HG02885 (cell line): ENCODE measurements around the gene MEF2D.
A peak's percentile ranks its signal among the peaks of the same experiment; 100 is the strongest.

Experiments used
- ATAC-seq: cut with Tn5 transposase; IDR thresholded peaks from one replicate; pipeline ENCODE4 v1.9.1; 2021; ENCODE audit warnings: mild to moderate bottlenecking; ENCODE audit not compliant: unreplicated experiment, poor library complexity

Gene MEF2D

DNA sequence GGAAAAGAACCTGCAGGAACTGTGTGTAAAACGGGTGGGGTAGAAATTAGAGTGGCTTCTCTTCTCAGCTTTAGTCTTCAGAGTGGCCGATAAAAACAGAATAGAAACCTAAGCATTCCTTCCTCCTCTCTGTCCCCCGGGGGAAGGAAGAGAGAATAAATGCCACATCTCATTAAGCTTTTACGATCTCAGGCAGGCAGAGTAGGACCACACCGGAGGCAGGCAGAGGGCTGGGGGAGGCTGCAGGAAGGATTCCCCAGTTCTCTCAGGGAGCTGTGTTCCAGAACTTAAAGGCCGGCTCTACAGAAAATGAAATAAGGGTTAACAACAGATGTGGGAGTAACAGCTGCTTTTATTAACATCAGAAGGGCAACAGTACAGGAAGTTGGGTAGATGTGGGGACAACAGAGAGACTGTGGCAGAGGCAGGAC, 24.5 kb upstream of the MEF2D start:
- ATAC-seq: no peak

DNA sequence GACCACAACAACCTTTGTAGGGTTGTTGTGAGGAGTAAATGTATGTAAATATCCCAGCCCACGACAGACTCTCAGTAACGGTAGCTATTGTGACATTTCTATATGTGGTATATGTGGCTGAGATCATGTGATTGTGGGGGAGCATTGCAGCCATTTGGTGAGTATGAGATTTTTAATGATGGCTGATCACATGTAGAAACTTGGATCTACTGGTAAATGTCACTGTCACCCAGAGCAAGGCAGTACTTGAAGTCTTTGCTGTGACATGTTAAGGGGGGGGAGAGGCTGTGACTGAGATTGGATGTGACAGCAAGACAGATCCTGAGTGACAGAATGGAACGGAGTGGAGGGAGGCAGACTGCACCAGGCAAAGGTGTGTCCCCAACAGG, 23.9 kb upstream of the MEF2D start:
- ATAC-seq: peak; percentile 33

DNA sequence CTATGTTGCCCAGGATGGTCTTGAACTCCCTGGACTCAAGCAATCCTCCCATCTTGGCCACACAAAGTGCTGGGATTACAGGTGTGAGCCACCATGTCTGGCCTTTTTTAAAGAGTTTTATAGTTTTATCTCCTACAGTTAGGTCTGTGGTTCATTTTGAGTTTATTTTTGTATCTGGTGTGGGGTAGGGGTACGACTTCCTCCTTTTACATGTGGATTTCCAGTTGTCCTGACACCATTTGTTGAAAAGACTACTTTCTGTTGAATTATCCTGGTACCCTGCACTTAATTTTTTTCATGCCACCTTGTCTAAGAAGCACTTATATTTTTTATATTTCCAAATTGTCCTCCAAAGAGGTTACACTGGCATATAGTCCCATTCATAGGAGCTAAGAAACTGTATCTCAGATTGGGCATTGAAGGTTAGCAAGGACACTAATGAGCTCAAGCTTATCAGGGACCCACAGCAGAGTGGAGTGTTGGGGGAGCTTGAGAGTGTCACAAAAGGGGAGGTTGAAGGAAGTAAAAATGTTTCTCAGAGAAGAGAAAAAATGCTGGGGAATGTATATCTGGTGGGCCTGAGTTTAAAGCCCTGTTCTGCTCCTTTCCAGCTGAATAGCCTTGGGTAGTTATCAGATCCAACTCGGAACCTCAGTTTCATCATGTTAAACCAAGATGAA, 23.4 kb upstream of the MEF2D start:
- ATAC-seq: peak; percentile 5

DNA sequence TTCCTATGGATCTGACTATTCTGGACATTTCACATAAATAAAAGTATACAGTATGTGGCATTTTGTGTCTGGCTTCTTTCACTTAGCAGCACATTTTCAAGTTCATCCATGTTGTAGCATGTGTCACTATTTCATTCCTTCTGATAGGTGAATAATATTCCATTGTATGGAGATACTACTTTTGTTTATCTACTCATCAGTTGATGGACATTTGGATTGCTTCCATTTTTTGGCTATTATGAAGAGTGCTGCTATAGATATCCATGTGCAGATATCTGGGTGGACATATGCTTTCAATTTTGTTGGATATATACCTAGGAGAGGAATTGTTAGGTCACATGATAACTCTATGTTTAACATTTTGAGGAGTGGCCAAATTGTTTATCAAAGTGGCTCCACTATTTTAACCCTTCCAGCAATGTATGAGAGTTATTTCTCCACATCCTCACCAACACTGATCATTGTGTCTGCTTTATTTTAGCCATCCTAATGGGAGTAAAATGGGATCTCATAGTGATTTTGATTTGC, 21.9 kb upstream of the MEF2D start:
- ATAC-seq: no peak

DNA sequence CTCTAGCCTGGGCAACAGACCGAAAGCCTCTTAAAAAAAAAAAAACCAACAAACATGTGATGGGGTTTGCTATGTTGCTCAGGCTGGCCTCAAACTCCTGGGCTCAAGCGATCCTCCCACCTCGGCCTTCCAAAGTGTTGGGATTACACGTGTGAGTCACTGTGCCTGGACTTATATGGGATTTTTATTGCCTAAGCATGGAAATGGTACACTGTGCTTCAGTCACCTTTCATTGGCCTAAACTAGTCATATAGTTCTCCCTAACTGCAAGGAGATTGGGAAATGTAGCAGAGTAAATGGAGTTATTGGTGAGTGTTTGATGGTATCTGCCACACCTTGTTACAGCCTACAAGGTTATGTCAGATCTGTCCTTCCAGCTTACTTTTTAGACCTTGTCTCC, 17.2 kb upstream of the MEF2D start:
- no peak for ATAC-seq

DNA sequence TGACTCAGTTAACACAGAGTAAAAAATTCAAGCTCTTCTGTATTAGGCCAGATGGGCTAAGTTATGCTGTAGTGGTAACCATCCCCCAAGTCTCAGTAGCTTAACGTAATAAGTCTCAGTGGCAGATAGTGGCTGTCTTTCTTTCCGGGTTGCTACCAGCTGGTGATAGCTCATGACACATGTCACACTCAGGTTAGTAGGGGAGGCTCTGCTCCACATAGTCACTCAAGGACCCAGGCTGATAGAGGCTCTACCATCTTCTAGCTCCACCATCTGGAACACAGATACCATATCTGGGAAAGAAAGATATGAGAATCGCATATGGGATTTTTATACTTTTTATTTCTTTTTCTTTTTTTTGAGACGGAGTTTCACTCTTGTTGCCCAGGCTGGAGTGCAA, 16.2 kb upstream of the MEF2D start:
- no peak for ATAC-seq

DNA sequence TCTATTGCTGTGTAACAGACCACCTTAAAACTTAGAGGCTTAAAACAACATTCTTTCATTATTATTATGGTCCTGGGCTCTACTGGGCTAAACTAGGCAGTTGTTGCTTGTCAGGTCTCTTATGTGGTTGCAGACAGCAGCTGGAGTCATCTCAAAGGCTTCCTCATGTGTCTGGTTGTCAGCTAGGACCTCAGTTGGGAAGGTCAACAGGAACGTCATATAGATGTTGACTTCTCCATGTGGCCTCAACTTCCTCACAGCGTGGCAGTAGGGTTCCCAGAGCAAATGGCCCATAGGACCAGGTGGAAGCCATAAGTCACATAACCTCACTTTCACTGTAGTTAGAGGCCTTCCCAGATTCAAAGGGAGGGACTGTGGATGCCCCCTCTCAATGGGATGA, 15.4 kb upstream of the MEF2D start:
- ATAC-seq: no peak

DNA sequence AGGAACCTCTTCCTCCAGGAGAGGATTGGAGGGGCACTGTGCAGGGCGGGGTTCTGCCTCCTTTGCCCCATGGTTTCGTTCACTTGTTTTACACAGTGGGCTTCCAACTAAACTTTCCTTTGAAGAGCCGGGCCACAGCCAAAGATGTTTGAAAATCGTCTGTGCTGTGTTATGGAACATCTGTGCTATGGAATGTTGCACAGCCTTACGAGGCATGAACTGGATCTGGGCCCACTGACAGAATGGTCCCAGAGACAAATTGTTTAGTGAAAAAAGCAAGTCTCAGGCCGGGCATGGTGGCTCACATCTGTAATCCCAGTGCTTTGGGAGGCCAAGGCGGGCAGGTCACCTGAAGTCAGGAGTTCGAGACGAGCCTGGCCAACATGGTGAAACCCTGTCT, 12.6 kb upstream of the MEF2D start:
- ATAC-seq: no peak

DNA sequence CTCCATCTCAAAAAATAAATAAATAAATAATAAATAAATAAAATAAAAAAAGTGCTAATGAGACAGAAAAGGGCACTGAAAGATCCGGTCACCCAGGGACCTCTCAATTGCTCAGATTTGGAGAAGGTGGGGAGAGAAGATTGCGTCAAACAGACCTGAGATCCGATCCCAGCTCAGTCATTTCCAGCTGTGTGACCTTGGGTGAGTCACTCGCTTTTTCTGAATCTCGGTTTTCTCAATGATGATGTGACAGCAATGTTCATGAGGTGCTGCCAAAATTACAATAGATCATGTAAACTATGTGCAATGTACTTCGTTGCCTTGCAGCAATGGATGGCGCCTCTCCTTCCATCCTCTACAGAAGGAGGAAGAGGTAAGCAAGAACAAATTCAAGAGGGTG, 11.1 kb upstream of the MEF2D start:
- ATAC-seq: no peak

DNA sequence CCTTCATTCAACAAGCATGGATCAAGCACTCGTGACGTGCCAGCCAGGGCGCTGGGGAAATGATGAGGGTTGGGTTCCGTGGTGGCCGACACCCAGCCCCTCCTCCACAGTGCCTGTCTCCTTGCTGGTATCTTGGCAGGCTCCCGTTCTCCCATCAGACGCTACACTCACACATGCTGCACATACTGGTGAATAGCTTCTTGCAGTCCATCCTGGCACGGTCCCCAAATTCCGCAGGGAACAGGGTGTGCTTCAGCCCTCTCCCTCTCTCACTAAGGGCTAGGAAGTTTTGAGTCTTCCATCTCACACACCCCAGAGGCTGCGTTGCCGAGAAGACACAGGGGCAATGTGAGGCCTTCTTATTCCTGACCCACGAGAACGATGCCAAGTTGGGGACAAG, 10.1 kb upstream of the MEF2D start:
- ATAC-seq: no peak

DNA sequence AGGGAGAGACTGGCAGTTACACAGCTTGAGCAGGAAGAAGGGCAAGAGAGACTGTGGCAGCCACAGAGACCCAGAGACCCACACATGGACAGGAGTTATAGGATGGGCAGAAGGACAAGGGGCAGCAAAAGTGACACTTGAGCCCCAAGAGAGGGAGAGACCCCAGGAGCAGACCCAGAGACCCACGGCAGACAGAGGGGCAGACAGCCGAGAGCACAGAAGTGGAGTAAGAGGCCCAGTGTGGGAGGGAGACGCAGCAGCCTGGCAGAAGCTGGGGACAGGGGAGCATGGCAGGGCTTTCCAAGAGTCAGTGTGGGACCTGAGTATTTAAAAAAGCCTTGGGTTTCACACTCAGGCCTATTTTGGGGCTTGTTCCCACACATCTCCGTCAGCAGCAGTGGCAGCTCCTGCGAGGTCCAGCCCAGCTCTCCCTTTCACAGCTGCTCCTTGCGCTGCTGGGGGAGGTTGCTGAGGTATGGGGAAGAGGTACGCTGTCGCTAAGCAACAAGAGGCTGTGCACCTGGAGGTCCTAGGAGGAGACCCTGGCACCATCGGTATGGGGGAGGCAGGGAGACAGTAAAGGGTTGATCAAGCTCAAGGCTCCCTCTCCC, 9.0 kb upstream of the MEF2D start:
- no peak for ATAC-seq

DNA sequence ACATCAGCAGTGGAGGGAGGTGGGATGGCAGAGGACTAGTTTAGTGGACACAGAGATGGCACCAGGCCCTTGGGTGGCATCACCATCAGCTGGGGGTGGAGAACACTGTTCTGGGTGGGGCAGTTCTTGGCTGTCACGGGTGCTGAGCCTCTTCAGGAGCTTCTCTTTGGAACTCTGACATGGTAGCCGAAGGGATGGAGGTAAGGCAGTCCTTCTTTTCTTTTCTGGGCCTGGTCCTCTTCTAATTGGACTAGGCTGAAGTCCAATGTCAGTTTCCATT, 8.3 kb upstream of the MEF2D start:
- no peak for ATAC-seq

DNA sequence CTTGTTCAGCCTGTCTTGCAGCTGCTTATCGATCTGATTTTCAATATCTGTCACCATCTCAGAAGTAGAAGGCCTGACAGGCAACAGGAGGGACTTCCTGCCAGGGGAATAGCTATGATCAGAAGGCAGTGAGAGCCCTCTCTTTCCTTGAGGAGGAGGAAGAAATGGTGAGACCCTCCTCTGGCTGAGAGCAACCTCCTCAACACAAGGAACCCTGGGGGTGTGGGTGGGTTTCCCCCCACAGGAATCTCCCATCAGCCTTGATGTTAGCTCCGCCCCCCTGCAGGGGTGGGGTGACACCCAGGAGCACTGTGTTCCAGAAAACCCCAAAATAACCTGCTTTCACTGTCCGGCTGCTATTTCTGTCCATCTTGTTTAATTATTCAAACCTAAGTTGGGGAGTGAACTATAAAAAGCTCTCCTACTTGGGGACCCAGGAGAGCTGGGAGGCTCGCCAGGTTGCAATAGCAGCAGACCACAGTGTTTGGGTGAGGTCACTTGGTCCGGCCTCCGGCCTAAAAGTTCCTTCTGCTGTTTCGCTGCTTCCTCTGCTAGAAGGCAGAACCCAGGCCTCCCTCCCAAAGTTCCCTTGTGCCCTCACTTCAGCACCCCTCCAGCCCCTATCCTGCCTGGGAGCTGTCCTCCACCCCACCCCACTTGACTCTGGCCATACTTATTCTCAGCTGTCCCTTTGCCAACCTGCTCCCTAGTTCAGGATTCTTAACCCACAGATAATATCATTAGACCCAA, 7.8 kb upstream of the MEF2D start:
- ATAC-seq: no peak

DNA sequence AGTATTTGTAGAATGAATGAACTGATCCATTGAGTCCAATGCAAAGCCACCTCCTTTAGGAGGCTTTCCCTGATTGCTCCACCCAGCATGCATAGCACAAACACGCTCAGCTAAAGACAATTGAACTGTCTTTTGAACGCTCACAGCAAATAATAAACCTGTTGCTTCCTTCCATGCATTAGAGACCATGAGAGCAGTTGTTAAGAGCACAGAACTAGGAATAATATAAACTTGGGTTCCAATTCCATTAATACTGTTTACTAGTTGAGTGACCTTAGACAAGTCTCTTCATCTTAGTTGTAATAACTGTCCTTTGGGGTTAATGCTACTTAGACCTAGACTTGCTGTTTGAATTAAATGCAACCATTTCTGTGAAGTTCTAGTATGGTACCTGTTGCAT, 5.9 kb upstream of the MEF2D start:
- ATAC-seq: no peak

DNA sequence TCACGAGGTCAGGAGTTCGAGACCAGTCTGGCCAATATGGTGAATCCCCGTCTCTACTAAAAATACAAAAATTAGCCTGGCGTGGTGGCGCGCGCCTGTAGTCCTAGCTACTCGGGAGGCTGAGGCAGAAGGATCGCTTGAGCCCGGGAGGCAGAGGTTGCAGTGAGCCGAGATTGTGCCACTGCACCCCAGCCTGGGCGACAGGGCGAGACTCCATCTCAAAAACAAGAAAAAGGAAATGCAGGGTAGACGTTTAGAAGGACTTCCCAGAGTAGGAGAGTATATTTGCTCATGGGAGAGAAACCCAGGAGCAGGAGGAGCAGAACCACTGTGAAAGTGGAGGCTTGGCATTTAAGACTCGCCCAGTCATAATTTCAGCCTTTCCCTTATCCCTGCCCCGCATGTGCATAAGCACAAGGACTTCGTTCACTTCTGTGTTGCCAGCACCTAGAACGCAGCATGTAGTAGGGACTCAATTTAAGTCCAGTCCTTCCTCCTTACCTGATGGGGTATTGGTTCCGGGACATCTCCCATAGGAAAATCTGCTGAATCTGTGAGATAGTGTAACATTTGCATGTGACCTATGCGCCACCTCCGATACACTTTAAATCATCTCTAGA, 5.2 kb upstream of the MEF2D start:
- no peak for ATAC-seq

DNA sequence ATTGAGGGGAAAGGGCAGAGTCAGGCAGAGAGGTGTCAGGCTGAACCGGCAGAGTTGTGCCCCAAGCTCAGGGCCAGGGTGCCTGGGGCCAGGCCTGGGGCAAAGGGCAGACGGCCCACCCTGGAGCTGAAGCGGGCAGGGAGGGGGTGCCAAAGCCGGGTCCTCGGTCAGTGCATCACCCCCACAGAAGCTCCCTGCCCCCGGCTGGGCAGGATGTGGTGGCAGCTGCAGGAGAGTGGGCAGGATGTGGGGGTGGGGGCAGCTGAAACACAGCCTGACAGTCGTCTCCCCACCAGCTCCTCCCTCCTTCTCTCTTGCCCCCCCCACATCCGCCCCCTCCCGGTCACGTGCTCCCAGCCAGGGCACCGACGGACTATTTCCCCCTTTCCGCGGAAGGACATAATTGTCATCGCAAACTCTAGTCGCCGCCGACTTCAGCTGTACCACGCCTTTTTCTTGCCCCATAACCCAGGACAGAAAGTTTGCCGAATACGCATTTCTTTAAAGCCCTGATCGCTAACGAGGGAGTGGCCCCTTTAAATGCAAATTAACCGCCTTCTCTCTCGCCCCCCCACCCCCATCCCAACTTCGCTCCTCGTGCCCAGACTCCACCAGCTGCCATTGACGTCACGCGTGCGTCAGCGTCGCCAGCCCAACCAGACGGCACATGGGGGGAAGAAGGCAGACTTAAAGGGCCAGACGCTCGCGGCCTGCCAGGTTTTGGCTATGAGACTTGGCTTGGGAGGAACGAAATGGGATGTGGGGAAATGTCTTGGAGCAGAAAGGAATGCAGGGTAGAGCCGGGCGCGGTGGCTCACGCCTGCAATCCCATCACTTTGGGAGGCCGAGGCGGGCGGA, 4.5 kb upstream of the MEF2D start:
- peak; percentile 45 for ATAC-seq

DNA sequence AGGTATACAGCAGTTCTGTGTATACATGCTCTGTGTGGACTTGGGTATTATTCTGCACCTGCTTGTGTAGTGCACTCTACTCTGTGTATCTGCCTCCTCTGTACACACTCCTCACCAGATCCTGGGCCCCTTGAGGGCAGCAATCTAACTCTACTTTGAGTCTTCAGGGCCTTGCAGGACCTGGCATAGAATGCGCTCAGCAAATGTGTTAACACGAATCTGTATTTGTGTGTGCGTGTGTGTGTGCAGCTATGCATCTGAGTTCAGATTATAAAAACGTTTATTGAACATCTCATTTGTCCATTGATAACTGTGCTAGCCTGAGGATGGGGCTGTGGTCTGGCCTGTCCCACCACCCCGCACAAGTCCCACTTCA, 3.9 kb upstream of the MEF2D start:
- ATAC-seq: no peak

DNA sequence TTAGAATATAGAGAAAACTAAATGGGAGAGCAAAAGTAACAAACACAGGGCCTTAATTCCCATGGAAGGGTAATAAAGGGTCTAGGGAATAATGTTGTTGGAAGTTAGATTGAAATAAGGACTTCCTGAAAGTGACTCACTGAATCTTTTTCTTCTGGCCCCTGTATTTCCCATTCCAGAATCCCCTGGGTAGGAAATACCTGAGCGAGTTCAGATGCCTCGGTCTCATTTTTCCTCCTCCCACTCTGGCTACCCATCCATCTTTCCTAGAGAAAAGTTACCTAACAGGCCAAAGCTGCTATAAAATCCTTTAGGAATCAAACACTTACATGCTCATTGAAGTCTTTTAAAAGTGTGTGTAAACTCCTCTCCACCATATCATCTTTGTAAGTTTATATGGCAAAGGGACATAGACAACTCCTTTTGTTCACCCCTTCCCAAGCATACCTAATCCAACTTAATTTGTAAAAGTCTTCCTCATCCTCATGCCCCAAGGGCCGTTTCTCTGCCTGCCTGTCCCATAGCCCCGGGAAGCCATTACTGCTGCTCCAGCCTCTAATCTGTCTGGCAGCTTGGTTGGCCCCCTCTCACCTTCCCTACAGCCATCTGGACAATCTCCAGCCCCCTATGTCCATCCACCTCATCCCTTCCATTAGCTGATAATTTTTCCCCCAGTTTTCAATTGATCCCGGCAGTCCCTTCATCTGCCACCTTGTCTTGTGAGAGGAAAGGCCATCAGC, 3.3 kb upstream of the MEF2D start:
- ATAC-seq: no peak

DNA sequence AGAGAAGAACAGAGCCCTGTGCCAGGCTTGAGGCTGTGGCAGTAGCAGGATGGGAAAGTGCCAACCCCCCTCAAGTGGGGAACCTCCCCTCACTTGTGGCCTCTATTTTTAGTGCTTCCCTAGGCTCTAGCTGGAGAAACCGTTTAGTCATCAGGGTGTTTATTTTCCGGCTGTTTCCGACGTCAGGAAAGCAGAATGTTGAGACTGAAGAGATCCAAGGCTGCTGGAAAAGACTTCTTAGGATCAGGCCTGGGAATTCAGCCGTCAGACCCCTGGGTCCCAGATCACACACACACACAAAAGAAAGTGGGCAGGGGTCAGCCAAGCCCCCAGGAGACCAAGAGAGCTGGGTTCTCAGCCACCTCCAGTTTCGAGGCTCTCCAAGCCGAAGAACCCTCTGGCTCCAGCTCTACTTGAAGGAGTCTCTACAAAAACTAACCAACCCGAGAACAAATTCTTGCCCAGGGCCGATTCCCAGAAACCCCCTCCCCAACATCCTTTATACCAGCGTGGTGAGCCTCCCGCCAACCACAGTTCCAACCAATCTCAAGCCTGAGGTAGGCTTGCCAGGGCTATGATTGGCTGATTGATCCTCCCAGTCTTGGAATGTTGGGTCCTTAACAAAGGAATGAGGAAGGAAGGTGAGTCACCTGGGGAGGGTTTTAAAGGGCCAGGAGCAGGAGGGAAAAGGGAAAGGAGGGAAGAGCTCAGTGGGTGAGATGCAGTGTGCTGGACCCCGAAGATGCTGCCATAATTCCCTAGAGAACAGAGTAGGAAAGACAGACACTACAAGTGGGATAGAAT, 2.5 kb upstream of the MEF2D start:
- no peak for ATAC-seq
